GM10266 (cell line): ENCODE measurements around the gene CST3.

Experiments
- DNase-seq: peaks from one replicate; pipeline ENCODE4 v3.0.0; 2012; ENCODE audit errors: extremely low spot score
- CTCF ChIP-seq: IDR thresholded peaks from 2 replicates; pipeline ENCODE4 v1.5.1; 2012; ENCODE audit warnings: mild to moderate bottlenecking, low read depth; ENCODE audit not compliant: control insufficient read depth, insufficient read depth; ENCODE audit errors: missing control alignments

The CST3 gene

DNA sequence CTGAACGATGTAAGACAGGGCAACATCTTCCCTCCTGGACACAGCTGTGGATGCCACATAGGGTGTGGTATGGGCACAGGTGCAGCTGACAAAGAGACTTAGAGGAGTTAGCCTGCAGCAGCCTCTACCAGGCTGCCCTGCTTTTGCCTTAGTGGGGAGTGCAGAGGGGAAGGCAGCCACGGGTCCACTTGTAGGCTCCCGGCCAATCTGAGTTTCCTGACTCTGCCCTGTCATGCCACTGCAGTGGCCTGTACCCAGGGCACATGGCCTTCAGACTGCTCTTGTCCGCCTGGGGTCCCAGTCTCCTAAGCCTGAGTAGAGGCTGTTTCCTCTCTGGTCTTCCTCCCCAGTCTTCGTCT, 52.3 kb downstream of the CST3 start:
- TF ChIP-seq CTCF: no peak
- no peak for DNase-seq

GRCh38 chr20:23584434-23585199, 53.1 kb downstream of the CST3 start:
- no peak for DNase-seq

More at GRCh38 chr20:23584434-23585199, 53.1 kb downstream of the CST3 start:
- TF ChIP-seq CTCF: no peak
